Measurements from ENCODE around the gene NUP62.
A peak's percentile ranks its signal among the peaks of the same experiment; 100 is the strongest.

The NUP62 gene

DNA sequence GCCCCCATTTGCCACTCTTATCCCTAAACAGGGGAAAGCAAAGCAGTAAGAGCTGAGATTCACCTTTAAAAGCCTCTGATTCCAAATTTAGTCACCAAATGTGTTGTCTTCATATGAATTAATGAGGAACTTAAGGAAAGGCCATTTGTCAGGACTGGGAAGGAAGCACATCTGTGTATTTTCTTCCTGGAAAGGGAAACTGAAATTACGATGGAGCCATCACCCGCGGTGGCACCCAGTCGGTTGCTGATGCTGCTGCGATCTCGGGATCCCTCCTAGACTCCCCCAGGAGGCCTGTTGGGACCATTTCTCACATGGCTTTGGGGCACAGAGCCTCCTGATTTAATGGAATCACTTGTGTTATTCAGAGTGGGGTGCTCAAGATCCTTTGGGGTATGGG is 25.2 kb downstream of the NUP62 start:
- DNase-seq (ENCODE audit: low spot score) = no peak

DNA sequence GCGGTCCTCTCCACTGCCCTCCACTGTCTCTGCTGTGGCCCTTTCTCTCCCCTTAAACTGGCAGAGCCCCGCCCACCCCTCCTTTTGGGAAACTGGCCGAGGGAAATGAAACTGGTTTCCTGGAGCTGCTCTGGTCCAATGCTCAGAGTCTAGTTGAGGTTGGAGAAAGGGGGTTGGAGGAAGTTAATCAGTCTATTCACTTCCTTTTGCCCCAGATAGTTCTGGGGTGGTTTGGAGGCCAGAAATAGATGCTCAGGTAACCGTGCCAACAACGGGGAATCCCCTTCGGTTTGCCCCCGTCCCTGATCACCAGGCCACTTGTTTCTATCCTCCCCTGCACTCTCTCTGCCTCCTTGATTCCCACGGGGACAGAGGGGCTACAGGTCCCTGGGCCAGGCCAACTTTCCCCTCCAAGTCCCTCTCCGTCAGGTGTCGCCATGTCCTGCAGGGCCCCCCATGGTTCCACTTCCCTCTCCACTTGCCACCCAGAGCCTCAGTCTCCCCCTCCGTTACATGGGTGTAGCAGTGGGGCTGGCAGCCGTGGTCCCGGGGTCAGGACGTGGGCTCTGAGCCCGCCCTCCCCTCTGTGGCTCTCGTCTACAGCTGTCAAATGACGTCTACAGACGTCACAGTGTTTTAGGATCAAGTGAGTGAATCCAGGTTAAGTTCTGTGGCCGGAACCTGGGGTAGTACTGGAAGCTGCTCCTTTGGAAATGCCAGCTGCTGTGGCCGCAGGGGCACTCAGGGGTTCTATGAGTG is 32.3 kb downstream of the NUP62 start, which contains the start of gene IL4I1:
TSS of gene IL4I1 (minus strand) at position 25 of the 759 bp plus-strand sequence. CDS start 727 bp downstream, outside the sequence.
- DNase-seq (ENCODE audit: low spot score) = peak; percentile 55

DNA sequence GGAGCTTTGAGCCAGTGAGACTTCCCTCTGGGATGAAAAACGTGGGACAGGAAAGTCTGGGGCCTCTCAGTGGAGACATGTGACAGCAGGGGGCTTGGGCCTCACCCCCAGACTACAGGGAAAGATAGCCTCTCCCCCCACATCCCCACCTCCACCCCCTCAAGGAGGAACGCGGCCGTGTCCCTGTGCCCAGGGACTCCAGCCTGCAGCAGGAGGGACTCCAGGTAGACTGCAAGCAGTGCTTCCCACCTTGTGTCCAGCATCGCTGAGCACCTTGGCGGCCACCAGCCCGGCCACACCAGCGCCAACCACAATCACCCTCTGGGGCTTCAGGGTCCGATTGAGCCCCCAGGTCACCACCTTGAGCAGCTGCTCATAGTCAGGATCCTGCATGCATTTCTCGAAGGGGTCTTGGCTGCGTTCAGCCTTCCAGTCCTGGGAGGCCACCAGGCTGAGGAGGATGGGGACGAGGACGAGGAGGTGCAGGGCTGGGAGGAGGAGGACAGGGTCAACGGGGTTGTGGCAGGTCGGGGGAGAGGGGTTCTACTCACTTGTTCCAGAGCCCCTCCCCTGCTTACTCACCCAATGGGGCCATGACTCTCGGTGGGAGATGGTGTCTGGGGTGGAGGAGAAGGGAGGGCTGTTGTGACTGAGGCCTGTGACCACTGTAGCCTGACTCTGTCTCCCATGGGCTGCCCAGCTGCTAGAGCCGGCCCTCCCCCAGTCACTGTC is 33.6 kb downstream of the NUP62 start:
- no peak for DNase-seq (ENCODE audit: low spot score)

DNA sequence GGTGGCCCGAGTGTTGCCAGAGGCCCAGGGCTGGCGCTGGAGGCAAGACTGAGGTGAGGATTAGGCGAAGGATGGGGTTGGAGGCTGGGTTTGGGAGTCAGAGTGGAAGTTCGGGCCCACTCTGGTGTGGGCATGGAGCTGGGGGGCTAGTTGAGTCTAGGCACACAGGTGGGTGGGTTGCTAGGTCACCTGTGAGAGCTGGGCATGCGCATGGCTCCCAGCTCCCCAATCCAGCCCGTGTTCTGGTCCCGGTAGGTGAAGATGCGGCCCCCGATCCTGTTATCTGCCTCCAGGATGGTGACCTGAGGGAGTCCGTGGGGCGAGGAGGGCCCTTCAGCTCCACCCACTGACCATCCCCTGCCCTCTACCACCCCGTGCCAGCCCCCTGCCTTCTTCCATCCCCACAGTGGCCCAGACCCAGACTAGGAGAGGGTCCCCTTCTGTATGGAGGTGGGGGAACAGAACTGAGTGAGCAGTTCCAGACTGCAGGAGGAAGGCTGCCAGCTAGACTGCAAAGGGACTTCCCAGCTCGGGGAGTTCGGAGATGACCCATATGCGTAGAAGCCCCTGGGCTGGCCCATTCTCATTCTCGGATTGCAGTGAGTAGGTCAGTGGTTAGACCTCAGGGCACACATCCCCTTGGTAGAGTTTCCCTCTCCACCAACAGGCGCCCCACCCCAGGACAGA is 34.3 kb downstream of the NUP62 start:
- no peak for DNase-seq (ENCODE audit: low spot score)

DNA sequence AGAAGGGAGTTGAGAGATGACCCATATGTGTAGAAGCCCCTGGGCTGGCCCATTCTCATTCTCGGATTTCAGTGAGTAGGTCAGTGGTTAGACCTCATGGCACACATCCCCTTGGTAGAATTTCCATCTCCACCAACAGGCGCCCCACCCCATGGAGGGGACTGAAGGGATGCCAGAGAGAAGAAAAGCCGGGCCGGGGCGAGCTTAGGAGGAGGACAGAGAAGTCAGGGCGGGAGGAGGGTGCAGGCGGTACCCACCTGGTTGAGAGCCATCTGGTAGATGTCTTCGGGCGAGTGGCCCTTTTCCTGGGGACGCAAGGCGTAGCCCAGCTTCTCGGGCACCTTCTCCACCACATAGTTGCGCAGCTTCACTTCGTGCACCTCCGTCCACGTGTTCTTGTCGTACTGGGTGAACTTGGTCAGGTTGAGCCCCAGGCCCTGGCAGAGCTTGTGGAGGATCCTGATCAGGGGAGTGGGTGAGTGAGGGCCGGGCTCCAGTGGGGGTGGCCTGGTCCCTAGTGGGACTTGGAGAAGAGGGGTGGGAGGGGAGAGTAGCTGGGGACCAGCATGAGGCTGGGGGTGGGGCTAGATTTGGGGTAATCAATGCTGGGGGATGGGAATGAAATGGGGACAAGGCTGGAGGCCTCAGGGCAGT is 35.2 kb downstream of the NUP62 start:
- no peak for DNase-seq (ENCODE audit: low spot score)

DNA sequence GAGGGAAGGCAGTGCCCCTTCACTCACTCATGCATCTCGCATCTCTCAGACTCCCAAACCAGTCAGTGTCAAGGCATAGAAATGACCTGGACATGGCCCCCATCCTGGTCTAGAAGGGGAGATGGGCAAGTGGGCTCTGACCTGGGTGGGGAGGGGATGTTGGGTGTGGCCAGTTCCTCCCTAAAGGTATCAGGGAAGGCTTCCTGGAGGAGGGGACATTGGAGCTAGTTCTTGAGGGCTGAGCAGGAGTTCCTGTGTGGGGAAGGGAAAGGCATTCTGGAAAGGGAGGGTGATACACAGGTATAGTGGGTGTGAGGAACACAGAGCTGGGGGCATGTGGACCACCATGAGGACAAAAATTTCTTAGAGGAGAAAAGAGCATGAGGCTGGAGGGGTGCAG is 36.6 kb downstream of the NUP62 start:
- no peak for DNase-seq (ENCODE audit: low spot score)

DNA sequence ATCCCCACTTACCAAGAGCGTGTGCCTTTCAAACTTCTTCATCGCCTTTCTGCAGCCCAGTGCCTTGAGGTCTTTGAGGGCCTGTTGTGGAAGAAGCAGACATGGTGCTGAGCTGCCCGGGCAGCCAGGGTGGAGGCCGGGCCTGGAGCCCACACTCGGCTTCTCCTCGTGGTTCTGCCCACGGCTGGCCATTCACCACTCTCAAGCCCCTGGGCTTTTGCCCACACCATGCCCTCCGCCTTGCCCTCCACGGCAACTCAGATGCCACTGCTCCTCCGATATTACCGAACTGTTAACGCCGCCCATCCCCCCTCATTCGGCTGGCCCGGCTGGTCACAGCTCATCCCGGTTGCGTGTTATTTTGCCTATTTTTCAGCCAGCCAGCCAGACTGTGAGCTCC is 37.9 kb downstream of the NUP62 start:
- no peak for DNase-seq (ENCODE audit: low spot score)

DNA sequence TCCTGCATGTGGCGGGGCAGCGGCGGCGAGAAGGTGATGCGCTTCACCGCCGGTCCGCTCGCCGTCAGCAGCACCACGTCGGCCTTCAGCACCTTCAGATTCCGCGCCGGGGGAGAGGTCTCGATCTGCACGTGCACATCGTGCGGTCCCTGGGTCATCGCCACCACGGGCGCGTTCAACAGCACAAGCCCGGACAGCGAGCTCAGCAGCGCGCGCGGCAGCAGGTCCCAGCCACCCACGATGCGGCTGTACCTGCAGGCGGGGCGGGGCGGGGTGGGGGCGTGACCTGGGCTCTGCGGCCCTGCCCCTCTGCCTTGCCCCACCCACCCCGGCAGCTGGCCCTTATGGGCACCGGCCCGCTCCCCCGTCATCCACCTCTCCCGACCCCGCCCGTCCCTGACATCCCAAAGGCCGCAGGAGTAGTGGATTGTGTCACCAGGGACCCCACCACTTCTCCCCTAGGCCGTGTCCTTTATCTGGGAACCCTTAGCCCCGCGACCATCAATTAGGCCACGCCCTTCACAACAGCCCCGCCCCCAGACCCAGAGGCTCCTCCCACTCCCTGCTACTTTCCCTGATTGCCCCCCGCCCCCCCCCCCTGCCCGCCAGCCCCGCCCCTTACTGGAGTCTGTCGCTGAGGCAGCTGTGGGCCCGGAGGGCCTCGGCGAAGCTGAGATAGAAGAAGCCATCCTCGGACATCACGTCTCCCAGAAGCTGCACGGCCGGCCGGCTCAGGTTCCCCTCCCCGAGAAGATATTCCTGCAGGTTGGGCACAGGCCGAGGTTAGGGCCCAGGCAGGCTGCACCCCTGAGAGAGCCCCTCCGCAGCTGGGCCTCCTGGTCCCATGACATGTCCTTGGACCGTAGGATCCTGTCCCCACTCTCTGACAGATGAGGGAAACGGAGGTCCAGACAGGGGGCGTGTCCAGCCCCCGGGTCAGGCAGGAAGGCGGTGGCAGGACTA is 38.7 kb downstream of the NUP62 start:
- DNase-seq (ENCODE audit: low spot score) = peak; percentile 84

DNA sequence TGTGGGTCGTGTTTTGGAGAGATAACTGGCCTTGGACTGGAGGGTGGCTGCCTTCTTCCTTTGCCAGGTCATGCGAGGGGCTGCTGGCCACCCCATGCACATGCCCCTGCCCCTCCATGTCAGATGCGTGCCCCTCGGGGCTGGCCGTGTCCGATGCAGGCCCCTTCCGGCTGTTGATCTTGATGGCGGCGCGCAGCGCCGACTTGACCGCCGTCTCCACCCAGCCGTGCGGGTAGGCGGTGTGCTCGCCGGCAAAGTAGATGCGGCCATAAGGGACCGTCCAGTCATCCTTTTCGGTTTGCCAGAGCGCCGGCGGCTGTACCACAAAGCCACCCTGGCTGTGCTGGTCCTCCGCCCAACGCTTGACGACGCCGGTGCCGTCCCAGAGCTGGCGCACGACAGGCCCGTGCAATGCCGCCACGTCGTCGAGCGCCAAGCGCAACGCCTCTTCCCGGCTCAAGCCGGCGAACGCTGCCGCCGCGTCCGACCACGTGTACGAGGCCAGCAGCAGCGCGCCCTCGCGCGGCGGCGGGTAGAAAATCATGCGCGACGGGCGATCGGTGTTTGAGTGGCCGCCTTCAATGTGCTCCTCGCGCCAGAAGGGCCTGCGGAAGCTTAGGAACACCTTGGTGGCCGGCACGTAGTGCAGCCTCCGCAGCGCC is 39.5 kb downstream of the NUP62 start:
- peak; percentile 87 for DNase-seq (ENCODE audit: low spot score)

DNA sequence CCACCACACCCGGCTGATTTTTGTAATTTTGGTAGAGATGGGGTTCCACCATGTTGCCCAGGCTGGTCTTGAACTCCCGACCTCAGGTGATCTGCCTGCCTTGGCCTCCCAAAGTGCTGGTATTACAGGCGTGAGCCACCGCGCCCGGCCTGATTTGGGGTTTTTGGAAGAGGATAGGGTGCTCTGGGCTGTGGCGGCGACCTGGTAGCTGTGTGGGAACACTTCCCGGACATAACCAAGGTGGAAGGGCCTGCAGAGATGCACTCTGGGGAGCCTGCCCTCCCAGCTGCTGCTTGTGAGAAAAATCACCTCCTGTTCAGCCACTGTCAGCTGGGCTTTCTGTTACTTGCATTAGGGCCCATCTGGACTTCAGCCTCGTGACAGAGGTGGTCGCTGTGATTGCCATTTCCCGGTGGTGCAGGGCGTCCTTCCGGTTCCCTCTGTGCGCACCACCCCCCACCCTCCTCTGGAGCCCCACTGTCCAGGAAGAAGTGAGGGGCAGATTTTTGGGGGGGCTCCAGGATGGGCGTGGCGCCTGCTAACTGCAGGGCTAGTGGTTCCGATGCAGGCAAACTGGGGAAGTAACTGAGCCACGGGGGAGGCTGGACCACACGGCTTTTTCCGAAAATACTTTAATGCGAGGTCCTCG is 40.1 kb downstream of the NUP62 start:
- no peak for DNase-seq (ENCODE audit: low spot score)

DNA sequence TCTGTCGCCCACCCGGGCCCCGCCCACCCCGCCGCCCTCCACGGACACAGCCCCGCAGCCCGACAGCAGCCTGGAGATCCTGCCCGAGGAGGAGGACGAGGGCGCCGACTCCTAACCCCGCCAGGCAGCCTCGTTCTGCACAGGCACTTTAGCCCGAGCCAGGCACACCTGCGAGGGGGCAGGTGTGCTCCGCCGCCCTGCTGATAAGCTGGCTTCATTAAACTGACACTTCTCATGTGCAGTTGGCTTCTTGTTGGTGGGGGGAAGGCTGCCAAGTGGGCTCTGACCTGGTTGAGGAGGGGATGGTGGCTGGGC is 40.8 kb downstream of the NUP62 start:
- no peak for DNase-seq (ENCODE audit: low spot score)

DNA sequence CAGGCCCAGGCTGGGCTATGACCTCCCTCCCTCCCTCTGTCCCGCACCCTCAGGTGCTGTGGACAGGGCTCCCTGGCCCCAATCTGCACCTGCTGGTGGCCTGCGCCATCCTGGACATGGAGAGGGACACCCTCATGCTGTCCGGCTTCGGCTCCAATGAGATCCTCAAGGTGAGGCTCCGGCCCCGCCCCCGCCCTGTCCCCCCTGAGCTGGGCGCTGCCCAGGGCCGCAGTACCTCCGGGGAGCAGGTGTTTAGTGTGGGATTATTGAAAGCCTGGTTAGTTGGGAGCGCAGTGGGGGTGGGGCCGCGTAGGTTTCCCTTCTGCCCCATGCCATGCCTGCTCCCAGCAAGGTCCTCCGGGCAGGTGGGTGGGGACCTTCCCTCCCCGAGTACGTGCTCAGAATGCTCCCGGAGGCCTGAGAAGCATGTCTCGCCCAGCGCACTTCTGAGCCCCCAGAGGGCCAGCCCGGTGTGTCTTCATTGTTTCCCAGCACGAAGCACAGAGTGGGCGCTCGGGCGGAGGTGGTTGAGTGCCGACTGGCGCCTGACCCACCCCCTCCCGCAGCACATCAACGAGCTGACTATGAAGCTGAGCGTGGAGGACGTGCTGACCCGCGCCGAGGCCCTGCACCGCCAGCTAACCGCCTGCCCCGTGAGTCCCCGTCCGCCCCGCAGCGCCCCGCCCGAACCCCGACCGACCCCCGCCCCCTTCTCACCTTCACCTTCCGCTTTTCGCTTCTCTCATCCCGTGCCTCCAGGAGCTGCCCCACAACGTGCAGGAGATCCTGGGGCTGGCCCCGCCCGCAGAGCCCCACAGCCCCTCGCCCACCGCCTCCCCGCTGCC is 41.4 kb downstream of the NUP62 start:
- no peak for DNase-seq (ENCODE audit: low spot score)

DNA sequence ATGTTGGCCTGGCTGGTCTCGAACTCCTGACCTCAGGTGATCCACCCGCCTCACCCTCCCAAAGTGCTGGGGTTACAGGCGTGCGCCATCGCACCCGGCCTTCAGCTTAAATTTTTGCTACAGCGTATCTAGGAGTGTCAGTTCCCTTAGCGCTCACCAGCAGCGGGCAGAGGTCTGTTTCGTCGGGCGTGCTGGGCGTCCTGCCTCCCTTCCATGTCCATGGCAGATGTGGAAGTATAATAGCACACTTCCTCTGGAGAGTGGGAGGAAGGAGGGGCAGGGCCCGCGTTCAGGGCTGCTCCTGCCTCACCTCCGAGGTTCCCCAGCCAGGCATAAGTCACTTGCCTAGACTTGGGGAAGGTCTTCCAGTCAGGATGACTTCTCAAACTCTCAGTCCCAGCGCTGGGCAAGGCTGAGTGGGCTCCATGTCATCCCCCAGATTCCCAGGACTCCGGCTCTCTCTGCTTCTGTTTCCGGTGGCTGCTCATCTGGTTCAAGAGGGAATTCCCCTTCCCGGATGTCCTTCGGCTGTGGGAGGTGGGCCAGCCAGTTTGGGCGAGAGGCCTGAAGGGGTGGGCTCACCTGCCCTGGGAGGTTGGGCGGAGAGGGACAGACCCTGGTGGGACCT is 42.2 kb downstream of the NUP62 start:
- DNase-seq (ENCODE audit: low spot score) = no peak

DNA sequence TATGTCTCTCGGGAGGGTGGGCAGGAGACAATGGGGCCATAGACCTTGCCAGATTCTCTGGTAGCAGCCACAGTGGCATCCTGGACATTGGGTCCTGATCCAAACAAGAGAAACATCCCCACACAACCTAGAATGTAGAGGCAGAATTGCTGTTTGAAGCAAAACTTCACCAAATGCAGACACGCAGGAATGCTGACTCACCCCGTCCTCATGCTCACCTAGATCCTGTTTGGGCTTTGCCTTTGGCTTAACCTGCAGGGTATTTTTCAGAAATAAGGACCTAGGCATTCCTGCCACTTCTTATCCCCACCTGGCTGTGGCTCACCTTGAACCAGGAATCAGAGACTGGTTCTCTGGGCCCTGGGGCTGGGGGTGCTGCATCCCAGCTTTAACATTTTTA is 44.5 kb downstream of the NUP62 start:
- DNase-seq (ENCODE audit: low spot score) = no peak

DNA sequence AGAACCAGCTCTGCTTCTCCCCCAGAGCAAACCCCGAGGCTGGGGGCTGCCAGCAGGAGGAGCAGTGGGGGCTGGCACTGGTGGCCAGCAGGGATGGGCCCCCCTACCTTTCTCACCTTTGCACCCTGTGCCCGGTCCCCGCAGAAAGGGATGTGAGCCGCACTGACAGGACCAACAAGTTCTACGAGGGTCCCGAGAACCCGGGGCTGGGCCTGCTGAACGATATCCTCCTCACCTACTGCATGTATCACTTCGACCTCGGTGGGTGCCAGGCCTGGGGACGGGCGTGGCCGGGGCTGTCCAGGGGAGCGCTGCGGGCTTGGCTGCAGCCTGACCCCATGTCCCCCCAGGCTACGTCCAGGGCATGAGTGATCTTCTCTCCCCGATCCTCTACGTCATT is 45.2 kb downstream of the NUP62 start:
- DNase-seq (ENCODE audit: low spot score) = no peak

DNA sequence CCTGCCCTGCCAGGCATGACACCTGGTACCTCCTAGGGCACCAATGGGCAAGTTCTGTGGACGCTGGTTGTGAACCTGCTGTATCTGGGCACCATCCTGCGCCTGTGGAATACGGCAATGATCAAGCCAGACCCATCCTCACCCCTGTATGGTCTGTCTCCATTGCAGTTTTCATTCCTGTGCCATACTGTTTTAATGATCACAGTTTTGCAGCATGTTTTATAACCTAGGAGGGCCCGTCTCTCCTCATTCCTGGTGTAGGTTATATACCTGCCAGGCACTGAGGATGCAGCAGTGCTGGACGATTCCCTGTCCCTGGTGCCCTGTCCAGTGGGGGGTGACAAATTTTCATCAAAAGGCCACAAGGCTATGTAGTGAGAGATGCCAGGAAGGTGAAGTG is 46.2 kb downstream of the NUP62 start:
- DNase-seq (ENCODE audit: low spot score) = no peak

DNA sequence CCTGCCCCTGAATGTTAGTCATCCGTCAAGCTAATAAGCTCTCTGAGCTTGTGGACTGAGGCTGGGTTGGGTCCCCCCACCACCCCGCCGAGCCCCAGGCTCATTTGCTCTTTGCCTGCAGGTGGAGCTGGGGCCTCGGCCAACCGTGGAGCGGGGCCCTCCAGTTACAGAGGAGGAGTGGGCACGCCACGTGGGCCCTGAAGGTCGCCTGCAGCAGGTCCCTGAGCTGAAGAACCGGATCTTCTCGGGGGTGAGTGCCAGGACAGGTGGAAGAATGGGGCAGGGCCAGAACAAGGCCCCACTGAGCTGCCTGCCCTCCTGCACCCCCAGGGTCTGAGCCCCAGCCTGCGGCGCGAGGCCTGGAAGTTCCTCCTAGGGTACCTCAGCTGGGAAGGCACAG is 46.7 kb downstream of the NUP62 start:
- no peak for DNase-seq (ENCODE audit: low spot score)

DNA sequence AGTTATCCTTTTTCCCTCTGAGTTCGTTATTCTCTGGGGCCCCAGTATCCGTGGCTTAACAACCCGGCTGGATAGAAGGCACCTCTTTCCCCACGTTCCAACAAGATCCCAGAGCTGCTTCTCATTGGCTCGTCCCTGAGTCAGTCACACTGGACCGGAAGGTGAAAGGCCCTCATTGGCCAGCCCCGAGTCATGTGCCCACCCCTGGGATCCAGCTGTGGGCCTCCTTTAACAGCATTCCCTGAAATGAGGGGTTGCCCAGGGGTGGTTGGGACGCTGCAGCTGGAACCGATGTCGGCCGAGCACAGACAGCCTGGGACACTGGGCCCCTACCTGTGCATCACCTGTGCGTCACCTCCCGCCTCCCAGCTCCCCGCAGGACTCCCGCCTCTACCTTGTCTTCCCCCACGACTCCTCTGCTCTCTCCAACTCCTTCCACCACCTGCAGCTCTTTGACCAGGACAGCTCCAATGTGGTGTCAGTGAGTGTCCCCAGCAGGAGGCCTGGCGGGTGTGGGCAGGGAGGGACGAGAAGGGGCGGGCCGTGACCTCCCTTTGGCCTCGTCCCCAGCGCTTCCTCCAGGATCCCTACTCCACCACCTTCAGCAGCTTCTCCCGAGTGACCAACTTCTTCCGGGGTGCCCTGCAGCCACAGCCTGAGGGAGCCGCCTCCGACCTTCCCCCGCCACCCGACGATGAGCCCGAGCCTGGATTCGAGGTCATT is 47.5 kb downstream of the NUP62 start:
- DNase-seq (ENCODE audit: low spot score) = no peak

Measured in SW480 (cell line).